ENCODE measurements around the gene CALY.

DNA sequence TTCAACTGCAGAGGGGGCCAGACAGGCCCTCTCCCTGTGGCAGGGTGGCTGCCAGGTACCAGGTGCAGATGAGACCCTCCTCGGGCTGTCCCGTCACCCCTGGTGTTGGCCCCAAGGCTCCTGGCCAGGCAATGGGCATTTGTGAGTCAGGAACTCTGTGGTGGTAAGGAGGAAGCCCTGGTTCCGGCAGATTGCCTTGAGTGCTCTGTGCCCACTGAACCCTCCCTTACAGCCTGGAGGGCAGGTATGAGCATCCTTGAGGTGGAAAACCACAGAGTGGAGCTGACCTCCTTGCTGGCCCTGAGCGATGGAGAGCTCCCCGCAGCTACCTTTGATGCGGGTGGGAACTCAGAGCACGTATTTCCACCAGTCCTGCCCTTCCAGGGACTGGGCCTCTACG, 44.3 kb upstream of the CALY start:
- TF ChIP-seq, protein P1, sequence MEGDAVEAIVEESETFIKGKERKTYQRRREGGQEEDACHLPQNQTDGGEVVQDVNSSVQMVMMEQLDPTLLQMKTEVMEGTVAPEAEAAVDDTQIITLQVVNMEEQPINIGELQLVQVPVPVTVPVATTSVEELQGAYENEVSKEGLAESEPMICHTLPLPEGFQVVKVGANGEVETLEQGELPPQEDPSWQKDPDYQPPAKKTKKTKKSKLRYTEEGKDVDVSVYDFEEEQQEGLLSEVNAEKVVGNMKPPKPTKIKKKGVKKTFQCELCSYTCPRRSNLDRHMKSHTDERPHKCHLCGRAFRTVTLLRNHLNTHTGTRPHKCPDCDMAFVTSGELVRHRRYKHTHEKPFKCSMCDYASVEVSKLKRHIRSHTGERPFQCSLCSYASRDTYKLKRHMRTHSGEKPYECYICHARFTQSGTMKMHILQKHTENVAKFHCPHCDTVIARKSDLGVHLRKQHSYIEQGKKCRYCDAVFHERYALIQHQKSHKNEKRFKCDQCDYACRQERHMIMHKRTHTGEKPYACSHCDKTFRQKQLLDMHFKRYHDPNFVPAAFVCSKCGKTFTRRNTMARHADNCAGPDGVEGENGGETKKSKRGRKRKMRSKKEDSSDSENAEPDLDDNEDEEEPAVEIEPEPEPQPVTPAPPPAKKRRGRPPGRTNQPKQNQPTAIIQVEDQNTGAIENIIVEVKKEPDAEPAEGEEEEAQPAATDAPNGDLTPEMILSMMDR (IDR thresholded peaks at IDR 0.05) = no peak
- TF ChIP-seq POLR2A (IDR thresholded peaks at IDR 0.05) = no peak
